Activated naive CD4-positive, alpha-beta T cell treated with anti-CD3 and anti-CD28 coated beads, Interleukin-2, amount 50 U/mL, for 72 hours (primary cell): ENCODE data around the gene SYNGR2. TPM values are rescaled to one million over a fixed set of nuclear protein-coding genes. Genes with fewer than 3 reads are reported as not detected.
"Not testable (repeated sequence)": the region's sequence is repeated elsewhere in the genome, so short reads cannot be mapped to it uniquely, and the experiment has no call there.

Experiments
- ATAC-seq, 2 donors: fragments of 150-1000 bp; cut with Tn5 transposase; 2 replicates each; pipeline ENCODE4 v1.10.0; 2021; ENCODE audit warnings: mild to moderate bottlenecking in 2 of 2, moderate library complexity in 2 of 2
- DNase-seq, 2 donors: peaks; one replicate each; pipeline ENCODE4 v3.0.0; 2021 to 2022; ENCODE audit warnings: low spot score in 2 of 2
- H3K27ac Mint-ChIP-seq, 2 donors: one replicate each; pipeline ENCODE4 v1.8.0; 2022; ENCODE audit warnings: mild to moderate bottlenecking in 2 of 2, mixed read lengths in 2 of 2
- H3K36me3 Mint-ChIP-seq, 2 donors: one replicate each; pipeline ENCODE4 v1.8.0; 2022; ENCODE audit warnings: mixed read lengths in 2 of 2
- H3K9me3 Mint-ChIP-seq, 2 donors: one replicate each; pipeline ENCODE4 v1.8.0; 2022; ENCODE audit warnings: mixed read lengths in 2 of 2
- total RNA-seq, 2 donors: library from RNA; stranded (reverse); gene quantifications; one replicate each; pipeline ENCODE4 v1.2.3, GENCODE V29; 2022

SYNGR2 gene
- total RNA-seq, 2 donors from 2014 or later = 84.0 to 92.7 TPM

GRCh38 chr17:78147315-78147998 is 20.9 kb upstream of the SYNGR2 start:
- ATAC-seq = peak; percentile 34 to 63
- H3K36me3 Mint-ChIP-seq = no peaks in the 10 kb centered on the region
- H3K27ac Mint-ChIP-seq = peak overlapping the region; percentile 60 to 65
- H3K9me3 Mint-ChIP-seq = no peaks in the 10 kb centered on the region
- no peak for DNase-seq

GRCh38 chr17:78148286-78149016 is 19.9 kb upstream of the SYNGR2 start:
- DNase-seq = no peak
- ATAC-seq = no peak
- peak overlapping the region; percentile 45 to 62 for H3K27ac Mint-ChIP-seq
- H3K9me3 Mint-ChIP-seq = no peaks in the 10 kb centered on the region
- no peaks in the 10 kb centered on the region for H3K36me3 Mint-ChIP-seq

DNA sequence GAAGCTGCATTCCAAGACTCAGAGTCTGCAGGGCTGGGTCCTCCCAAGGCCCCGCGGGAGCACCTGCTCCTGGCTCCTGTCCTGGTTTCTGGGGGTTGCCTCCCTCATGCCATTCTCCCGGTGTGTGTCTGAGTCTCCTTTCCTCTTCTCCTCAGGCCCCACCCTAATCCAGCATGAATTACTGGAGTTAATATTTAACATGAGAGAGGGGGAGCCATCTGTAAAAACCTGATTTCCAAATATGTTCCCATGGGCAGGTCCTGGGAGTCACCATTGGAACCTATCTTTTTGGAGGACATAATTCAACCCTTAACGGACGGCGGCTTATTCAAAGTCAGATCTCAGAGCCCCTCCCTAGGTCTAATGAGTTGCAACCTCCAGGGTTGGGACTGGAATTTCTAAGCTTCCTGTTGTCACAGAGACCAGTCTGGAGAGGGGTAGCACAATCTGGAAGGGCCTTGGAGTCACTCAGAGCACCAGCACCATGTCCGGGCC is 16.8 kb upstream of the SYNGR2 start:
- DNase-seq = no peak
- Mint-ChIP-seq H3K27ac (no peak overlapping the region), H3K9me3 (no peaks in the 10 kb centered on the region), H3K36me3 (no peaks in the 10 kb centered on the region)
- no peak for ATAC-seq

- Mint-ChIP-seq H3K36me3 (no peaks in the 10 kb centered on the region), H3K9me3 (no peaks in the 10 kb centered on the region), H3K27ac (peak overlapping the region in 1 of 2 donors; percentile 30)
- no peak for DNase-seq
- peak in 1 of 2 donors; percentile 71 for ATAC-seq
Measured at GRCh38 chr17:78154903-78155811, 13.2 kb upstream of the SYNGR2 start.

GRCh38 chr17:78159575-78160158 is 8.7 kb upstream of the SYNGR2 start:
- Mint-ChIP-seq H3K36me3 (no peaks in the 10 kb centered on the region), H3K27ac (peak overlapping the region in 1 of 2 donors; percentile 94), H3K9me3 (no peaks in the 10 kb centered on the region)
- no peak for DNase-seq
- ATAC-seq = peak; percentile 73 to 93

- Mint-ChIP-seq H3K27ac (no peak overlapping the region), H3K9me3 (no peaks in the 10 kb centered on the region), H3K36me3 (no peaks in the 10 kb centered on the region)
- ATAC-seq = no peak
- DNase-seq = no peak
Measured at GRCh38 chr17:78163881-78164747, 4.3 kb upstream of the SYNGR2 start.

DNA sequence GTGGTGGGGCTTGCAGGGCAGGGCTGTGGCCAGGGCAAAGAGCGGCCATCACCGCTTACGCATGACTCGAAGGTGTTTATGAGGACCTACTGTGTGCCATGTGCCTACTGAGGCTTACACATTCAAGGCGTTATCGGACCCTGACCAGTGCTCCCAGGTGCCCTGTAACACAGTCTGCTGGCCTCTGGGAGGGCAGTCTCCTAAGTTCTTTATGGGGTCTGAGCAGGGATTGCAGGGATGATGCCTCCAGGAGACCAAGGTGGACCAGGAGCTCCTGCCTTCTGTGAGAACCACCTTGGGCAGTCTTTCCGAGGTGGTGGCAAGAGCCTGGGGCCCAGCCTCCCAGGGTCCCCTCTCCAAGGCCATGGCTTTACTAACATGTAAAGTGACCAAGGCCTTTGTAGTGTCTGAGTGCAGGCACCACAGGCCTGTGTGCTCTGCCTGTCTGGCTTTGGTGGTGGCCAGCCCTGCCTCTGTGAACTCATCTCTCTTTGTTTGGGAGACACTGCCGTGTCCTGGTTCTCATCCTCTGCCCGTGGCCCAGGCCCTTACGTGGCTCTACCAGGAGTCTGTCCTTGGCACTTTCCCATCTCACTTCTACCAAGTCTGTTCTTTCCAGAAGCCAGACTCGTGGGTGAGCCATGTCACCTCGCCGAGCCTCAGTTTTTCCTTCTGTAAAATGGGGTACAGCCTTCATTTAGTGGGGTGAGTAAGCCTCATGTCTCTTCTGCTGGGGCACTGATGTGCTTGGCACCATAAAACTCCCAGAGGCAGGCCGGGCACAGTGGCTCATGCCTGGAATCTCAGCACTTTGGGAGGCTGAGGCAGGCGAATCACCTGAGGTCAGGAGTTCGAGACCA is 3.4 kb upstream of the SYNGR2 start:
- no peaks in the 10 kb centered on the region for H3K36me3 Mint-ChIP-seq
- DNase-seq (no peak), ATAC-seq (no peak)
- H3K27ac Mint-ChIP-seq = no peak overlapping the region
- no peaks in the 10 kb centered on the region for H3K9me3 Mint-ChIP-seq

DNA sequence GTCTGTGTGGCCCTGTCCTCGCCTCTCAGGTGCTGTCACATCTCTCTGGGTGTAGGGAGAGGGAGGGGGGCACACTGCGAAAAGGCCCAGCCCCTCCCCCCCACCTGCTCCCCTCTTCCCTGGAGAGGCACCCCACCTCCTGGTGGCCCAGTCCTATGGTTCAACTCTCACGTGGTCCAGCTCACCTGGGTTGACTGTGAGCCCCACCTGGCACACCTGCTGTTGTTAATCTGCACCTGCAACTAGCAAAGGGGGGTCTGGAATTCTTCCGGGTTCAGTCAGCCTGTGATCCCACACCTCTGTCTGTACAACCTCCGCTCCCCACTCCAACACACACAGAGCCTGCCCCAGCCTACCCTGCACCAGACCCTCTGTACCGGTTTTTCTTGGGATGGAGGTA is 2.0 kb upstream of the SYNGR2 start:
- Mint-ChIP-seq H3K36me3 (no peaks in the 10 kb centered on the region), H3K9me3 (no peaks in the 10 kb centered on the region), H3K27ac (no peak overlapping the region)
- ATAC-seq = no peak
- no peak for DNase-seq

GRCh38 chr17:78168903-78169793 is 767 bp downstream of the SYNGR2 start:
- ATAC-seq (peak; percentile 46 to 64), DNase-seq (peak in 1 of 2 donors; percentile 76)
- peaks cover 7 to 15% of the 10 kb centered on the region in 2 donors for H3K36me3 Mint-ChIP-seq
- H3K9me3 Mint-ChIP-seq = no peaks in the 10 kb centered on the region
- H3K27ac Mint-ChIP-seq = peak overlapping the region; percentile 83 to 87

DNA sequence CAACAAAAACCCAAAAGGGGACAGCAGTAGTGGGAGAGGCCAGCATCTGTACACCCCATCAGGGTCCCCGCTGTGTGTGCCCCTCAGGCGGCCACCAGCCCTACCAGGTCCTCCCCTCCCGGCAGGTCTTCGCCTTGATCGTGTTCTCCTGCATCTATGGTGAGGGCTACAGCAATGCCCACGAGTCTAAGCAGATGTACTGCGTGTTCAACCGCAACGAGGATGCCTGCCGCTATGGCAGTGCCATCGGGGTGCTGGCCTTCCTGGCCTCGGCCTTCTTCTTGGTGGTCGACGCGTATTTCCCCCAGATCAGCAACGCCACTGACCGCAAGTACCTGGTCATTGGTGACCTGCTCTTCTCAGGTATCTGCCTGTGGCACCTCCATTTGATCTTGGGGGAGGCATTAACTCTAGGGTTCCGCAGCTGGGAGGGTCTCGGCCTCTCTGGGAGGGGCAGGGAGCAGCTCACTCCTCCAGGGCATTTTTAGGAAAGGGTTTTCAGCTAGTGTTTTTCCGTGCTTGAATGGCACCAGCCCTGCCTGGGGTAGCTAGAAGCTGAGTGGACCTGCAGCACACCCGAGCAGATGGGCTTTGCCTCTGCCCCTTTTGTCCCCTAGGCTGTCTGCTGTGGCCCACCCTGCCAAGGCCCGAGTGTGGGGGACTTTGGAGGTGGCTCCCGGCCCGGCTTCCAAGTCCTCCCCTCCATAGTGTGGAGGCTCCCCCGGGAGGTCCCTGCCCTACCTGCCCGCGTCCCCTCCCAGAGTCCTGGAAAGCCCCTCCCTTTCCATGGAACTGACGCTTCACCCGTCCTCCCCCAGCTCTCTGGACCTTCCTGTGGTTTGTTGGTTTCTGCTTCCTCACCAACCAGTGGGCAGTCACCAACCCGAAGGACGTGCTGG is 2.6 kb downstream of the SYNGR2 start:
- no peak for ATAC-seq
- H3K36me3 Mint-ChIP-seq = peaks cover 7 to 17% of the 10 kb centered on the region in 2 donors

GRCh38 chr17:78171591-78172248 is 3.3 kb downstream of the SYNGR2 start:
- Mint-ChIP-seq H3K36me3 (peaks cover 7 to 17% of the 10 kb centered on the region in 2 donors), H3K27ac (peak overlapping the region; percentile 55 to 83)
- not testable (repeated sequence) for H3K9me3 Mint-ChIP-seq, ATAC-seq, DNase-seq

More for the DNA sequence above, 2.6 kb downstream of the SYNGR2 start:
- H3K9me3 Mint-ChIP-seq = no peaks in the 10 kb centered on the region
- DNase-seq = no peak
- peak overlapping the region; percentile 77 to 83 for H3K27ac Mint-ChIP-seq

DNA sequence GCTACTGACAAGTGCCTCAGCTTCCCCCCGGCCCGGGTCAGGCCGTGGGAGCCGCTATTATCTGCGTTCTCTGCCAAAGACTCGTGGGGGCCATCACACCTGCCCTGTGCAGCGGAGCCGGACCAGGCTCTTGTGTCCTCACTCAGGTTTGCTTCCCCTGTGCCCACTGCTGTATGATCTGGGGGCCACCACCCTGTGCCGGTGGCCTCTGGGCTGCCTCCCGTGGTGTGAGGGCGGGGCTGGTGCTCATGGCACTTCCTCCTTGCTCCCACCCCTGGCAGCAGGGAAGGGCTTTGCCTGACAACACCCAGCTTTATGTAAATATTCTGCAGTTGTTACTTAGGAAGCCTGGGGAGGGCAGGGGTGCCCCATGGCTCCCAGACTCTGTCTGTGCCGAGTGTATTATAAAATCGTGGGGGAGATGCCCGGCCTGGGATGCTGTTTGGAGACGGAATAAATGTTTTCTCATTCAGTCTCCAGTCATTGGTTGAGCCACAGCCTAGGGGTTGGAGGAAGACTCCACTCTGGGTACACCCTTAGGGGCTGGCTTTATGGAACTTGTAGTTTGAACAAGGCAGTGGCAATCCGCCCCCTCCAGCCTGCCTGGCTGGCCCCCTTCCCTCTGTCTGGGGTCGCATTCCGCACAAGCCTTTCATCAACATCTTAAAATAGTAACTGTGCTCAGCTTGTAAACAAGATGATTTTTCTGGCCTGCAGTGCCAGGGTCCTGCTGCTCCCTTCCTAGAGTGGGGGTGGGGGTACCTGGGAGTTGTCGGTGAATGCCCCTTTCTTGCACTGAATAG is 4.1 kb downstream of the SYNGR2 start:
- H3K27ac Mint-ChIP-seq = peak overlapping the region; percentile 83 to 95
- ATAC-seq (no peak), DNase-seq (no peak)
- peaks cover 7 to 17% of the 10 kb centered on the region in 2 donors for H3K36me3 Mint-ChIP-seq
- no peaks in the 10 kb centered on the region for H3K9me3 Mint-ChIP-seq
